Right hindlimb (tissue), 1 donor: ENCODE measurements around the gene CSTF3.

ENCODE experiments used
- DNase-seq: peaks from one replicate; pipeline ENCODE4 v3.0.0-alpha.2; 2018

CSTF3 gene

GRCh38 chr11:33040033-33040861 is 121.0 kb downstream of the CSTF3 start:
- DNase-seq, result no peak

- peak; percentile 97 for DNase-seq
Measured at GRCh38 chr11:33039274-33040032, 121.8 kb downstream of the CSTF3 start, which contains the start of gene TCP11L1. Gene TCP11L1 (plus strand): TSS chr11:33039572. CDS start chr11:33043774, 4,202 bp downstream.

- DNase-seq, result no peak
Measured at GRCh38 chr11:33035011-33035410, 126.3 kb downstream of the CSTF3 start.
